Measurements from ENCODE around the gene HS6ST1.

HS6ST1 gene

GRCh38 chr2:128250229-128251025 is 68.2 kb downstream of the HS6ST1 start:
- TF ChIP-seq, protein P1, sequence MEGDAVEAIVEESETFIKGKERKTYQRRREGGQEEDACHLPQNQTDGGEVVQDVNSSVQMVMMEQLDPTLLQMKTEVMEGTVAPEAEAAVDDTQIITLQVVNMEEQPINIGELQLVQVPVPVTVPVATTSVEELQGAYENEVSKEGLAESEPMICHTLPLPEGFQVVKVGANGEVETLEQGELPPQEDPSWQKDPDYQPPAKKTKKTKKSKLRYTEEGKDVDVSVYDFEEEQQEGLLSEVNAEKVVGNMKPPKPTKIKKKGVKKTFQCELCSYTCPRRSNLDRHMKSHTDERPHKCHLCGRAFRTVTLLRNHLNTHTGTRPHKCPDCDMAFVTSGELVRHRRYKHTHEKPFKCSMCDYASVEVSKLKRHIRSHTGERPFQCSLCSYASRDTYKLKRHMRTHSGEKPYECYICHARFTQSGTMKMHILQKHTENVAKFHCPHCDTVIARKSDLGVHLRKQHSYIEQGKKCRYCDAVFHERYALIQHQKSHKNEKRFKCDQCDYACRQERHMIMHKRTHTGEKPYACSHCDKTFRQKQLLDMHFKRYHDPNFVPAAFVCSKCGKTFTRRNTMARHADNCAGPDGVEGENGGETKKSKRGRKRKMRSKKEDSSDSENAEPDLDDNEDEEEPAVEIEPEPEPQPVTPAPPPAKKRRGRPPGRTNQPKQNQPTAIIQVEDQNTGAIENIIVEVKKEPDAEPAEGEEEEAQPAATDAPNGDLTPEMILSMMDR (IDR thresholded peaks at IDR 0.05; ENCODE audit: low read depth, low read length, missing control alignments) = no peak
- DNase-seq (ENCODE audit: low read depth) = no peak
- no peak overlapping the region for H3K4me3 ChIP-seq (ENCODE audit: low read depth, low read length)

DNA sequence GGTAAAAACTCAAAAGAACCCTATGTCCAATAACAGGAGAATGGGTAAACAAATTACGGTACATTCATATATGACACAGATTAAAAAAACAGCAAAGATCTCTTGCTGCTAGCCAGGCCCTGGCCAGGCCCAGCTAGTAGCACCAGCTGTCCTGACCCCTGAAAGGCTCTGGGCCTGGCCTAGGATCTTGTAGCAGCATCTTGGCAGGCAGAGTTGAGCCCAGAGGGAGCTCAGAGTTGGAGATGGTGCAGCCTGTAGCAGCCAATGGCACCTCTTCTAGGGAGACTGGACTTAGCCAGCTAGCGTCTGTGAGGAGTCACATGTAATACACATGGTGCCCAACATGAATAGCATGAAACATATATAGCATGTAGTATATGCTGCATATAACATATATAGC is 69.1 kb downstream of the HS6ST1 start:
- H3K4me3 ChIP-seq (ENCODE audit: low read depth, low read length) = no peak overlapping the region
- DNase-seq (ENCODE audit: low read depth) = no peak
- TF ChIP-seq, protein P1 (IDR thresholded peaks at IDR 0.05; ENCODE audit: low read depth, low read length, missing control alignments) = no peak

DNA sequence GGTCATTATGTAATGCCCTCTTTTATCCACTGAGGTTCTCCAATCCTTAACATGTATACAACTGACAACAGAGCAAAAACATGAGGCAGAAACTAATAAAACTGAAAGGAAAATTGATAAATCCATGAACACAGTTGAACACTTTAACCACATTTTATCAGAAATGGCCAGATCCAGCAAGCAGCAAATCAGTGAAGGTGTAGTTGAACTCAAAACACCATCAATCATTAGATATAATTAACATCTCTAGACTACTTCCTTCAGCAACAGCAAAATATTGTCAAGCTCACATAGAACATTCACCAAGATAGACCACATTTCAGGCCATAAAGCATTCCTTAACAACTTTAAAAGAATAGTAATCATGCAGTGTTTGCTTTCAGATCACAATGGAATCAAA is 72.9 kb downstream of the HS6ST1 start:
- TF ChIP-seq, protein P1 (IDR thresholded peaks at IDR 0.05; ENCODE audit: low read depth, low read length, missing control alignments) = no peak
- DNase-seq (ENCODE audit: low read depth) = no peak
- no peak overlapping the region for H3K4me3 ChIP-seq (ENCODE audit: low read depth, low read length)

- H3K4me3 ChIP-seq (ENCODE audit: low read depth, low read length) = no peak overlapping the region
- DNase-seq (ENCODE audit: low read depth) = no peak
- TF ChIP-seq, protein P1 (IDR thresholded peaks at IDR 0.05; ENCODE audit: low read depth, low read length, missing control alignments) = no peak
Measured at GRCh38 chr2:128241896-128242295, 76.8 kb downstream of the HS6ST1 start.

DNA sequence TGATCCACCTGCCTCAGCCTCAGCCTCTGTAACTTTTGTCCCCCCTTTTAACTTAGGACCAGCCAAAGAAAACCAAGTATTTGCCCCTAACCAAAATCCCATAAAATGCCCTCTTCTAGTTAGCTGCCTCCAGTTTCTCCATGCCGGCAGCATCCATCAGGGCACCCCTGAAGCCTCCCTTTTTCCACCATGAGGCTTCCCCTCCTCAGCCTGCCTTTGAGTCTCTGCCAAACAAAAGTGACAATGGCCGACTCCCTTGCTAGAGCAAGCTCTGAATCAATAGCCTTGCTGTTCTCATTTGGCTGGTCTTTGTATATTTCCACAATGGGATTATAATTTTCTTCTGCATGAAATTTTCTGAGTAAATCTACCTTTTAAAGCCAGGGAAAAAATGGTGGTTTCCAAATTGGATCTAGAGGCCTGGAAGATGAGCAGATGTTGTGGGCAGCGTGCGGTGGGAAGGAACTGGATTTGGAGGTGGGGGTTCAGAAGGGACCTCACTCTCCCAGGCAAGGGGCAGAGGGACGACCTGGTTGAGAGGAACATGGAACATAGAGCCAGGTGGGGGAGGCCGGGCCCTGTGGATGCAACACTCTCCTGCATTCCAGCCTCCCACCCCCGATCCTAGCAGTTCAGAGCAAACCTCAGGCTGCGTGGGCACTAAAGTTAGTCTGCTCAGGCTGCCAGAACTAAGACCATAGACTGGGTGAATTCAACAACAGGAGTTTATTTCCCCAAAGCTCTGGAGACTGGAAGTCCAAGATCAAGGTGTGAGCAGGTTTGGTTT is 80.6 kb downstream of the HS6ST1 start:
- H3K4me3 ChIP-seq (ENCODE audit: low read depth, low read length) = no peak overlapping the region
- TF ChIP-seq, protein P1 (IDR thresholded peaks at IDR 0.05; ENCODE audit: low read depth, low read length, missing control alignments) = no peak
- DNase-seq (ENCODE audit: low read depth) = no peak

- TF ChIP-seq, protein P1 (IDR thresholded peaks at IDR 0.05; ENCODE audit: low read depth, low read length, missing control alignments) = no peak
- no peak overlapping the region for H3K4me3 ChIP-seq (ENCODE audit: low read depth, low read length)
- no peak for DNase-seq (ENCODE audit: low read depth)
Measured at GRCh38 chr2:128237081-128237534, 81.6 kb downstream of the HS6ST1 start.
